Lower leg skin (tissue), 3 donors: Measurements from ENCODE around the gene LRP5.

Experiments
- POLR2A ChIP-seq, 2 donors: fragments of 450-650 bp; IDR thresholded peaks; one replicate each; pipeline ENCODE4 v1.6.1; 2016 to 2017; ENCODE audit warnings: antibody characterized with exemption in 2 of 2, mild to moderate bottlenecking in 1 of 2, moderate library complexity in 1 of 2
- TF ChIP-seq, protein P1 (sequence below), 3 donors: fragments of 450-650 bp; IDR thresholded peaks; one replicate each; pipeline ENCODE4 v1.5.1; 2016; ENCODE audit warnings: antibody characterized with exemption in 3 of 3, mild to moderate bottlenecking in 3 of 3, moderate library complexity in 2 of 3

DNA sequence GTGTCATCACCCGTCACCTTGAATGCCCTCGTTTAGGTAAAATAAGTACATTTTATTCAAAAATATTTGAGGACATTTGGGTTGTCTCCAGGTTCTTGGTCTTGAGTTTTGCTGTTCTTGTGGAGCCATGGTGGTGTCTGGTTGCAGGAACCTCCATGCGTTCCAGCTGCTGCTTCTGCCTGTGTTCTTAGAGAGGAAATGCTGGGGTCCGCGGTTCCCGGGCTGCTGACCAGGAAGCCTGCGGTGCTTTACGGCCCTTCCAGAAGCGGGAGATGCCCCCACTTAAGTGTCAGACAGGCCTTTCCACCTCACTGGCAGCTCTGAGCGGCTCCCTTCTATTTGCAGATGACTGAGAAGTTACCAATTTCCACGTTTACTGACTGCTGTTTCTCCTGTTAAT lies 66.8 kb downstream of the LRP5 start:
- TF ChIP-seq, protein P1, sequence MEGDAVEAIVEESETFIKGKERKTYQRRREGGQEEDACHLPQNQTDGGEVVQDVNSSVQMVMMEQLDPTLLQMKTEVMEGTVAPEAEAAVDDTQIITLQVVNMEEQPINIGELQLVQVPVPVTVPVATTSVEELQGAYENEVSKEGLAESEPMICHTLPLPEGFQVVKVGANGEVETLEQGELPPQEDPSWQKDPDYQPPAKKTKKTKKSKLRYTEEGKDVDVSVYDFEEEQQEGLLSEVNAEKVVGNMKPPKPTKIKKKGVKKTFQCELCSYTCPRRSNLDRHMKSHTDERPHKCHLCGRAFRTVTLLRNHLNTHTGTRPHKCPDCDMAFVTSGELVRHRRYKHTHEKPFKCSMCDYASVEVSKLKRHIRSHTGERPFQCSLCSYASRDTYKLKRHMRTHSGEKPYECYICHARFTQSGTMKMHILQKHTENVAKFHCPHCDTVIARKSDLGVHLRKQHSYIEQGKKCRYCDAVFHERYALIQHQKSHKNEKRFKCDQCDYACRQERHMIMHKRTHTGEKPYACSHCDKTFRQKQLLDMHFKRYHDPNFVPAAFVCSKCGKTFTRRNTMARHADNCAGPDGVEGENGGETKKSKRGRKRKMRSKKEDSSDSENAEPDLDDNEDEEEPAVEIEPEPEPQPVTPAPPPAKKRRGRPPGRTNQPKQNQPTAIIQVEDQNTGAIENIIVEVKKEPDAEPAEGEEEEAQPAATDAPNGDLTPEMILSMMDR (IDR thresholded peaks at IDR 0.05), result no peak
- TF ChIP-seq POLR2A (IDR thresholded peaks at IDR 0.05), result no peak
